HepG2 (cell line): ENCODE results near the gene DCDC1. TPM values are rescaled to one million over a fixed set of nuclear protein-coding genes. Genes with fewer than 3 reads are reported as not detected.

Experiments
- ASH2L ChIP-seq: fragments of 300-600, 200-600 bp; sonication (generic); IDR thresholded peaks from 2 replicates; pipeline ENCODE4 v1.7.0; 2017; ENCODE audit warnings: low read depth, mild to moderate bottlenecking, moderate library complexity, mixed read lengths, low read length; ENCODE audit not compliant: insufficient read length
- CCDC6 ChIP-seq: sonication (generic); formaldehyde crosslinking; IDR thresholded peaks from 2 replicates; pipeline ENCODE4 v1.8.1; 2022; ENCODE audit warnings: mild to moderate bottlenecking, missing genetic modification reagents, moderate library complexity
- polyA plus RNA-seq, 8 experiments: library from polyadenylated mRNA; depleted of rRNA in 3 of 8; stranded (reverse) in 7 of 8; unstranded in 1 of 8; fragments of >200 nt; fragmentation: Illumina TruSeq in 4 of 8; extraction: Trizol in 4 of 8; gene quantifications; 2 replicates each; pipeline versions ENCODE4 v1.2.1 to v1.2.3, GENCODE V29; 2011 to 2016; ENCODE audit warnings: low read depth in 4 of 8, missing spikeins in 1 of 8, mixed read lengths in 1 of 8; ENCODE audit not compliant: insufficient read depth in 1 of 8
- total RNA-seq, 5 experiments: library from RNA; depleted of rRNA; stranded (reverse); fragments of >200 nt; fragmentation: Illumina TruSeq; extraction: Trizol; gene quantifications; 2 replicates each; pipeline ENCODE4 v1.2.3, GENCODE V29; 2016; ENCODE audit warnings: low read depth in 1 of 5
- TF ChIP-seq, protein P1 (sequence below): sonication (generic); formaldehyde crosslinking; IDR thresholded peaks from 2 replicates; pipeline ENCODE4 v1.5.0; 2020; ENCODE audit warnings: mild to moderate bottlenecking, missing genetic modification reagents, borderline replicate concordance
- TF ChIP-seq, protein P2 (sequence below): IDR thresholded peaks from 2 replicates; pipeline ENCODE4 v1.4.0; 2020; ENCODE audit warnings: mild to moderate bottlenecking, missing genetic modification reagents

The DCDC1 gene
- total and polyA plus RNA-seq, 2 of the 13 experiments (the other 11 are each of a cell fraction or from before 2014, with no cell fraction given): 0.12 to 0.27 TPM

DNA sequence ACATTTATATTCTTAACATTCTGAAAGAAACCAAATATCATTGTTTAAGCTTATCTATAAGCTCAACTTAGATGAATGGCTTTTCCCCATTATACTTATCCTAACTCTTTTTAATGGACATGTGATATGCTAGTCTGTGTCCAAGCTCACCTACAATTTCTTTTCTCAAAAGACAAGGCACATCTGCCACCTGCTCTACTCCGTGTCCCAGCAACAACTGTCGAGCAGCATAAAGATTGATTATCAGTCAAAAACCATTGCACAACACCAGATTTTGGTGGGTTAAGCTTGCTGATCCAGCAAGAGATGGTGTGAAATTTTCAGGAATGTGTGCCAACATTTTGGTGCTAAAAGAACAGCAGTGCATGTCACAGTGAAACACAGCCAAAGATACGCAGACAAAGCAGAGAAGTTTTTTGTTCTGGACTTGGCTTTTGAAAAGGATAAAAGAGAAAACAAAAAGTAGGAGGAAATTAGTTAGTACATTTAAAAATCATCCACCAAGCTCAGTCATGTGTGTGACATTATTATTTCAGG lies 65.8 kb downstream of the DCDC1 start (continued):
- TF ChIP-seq, protein P1, sequence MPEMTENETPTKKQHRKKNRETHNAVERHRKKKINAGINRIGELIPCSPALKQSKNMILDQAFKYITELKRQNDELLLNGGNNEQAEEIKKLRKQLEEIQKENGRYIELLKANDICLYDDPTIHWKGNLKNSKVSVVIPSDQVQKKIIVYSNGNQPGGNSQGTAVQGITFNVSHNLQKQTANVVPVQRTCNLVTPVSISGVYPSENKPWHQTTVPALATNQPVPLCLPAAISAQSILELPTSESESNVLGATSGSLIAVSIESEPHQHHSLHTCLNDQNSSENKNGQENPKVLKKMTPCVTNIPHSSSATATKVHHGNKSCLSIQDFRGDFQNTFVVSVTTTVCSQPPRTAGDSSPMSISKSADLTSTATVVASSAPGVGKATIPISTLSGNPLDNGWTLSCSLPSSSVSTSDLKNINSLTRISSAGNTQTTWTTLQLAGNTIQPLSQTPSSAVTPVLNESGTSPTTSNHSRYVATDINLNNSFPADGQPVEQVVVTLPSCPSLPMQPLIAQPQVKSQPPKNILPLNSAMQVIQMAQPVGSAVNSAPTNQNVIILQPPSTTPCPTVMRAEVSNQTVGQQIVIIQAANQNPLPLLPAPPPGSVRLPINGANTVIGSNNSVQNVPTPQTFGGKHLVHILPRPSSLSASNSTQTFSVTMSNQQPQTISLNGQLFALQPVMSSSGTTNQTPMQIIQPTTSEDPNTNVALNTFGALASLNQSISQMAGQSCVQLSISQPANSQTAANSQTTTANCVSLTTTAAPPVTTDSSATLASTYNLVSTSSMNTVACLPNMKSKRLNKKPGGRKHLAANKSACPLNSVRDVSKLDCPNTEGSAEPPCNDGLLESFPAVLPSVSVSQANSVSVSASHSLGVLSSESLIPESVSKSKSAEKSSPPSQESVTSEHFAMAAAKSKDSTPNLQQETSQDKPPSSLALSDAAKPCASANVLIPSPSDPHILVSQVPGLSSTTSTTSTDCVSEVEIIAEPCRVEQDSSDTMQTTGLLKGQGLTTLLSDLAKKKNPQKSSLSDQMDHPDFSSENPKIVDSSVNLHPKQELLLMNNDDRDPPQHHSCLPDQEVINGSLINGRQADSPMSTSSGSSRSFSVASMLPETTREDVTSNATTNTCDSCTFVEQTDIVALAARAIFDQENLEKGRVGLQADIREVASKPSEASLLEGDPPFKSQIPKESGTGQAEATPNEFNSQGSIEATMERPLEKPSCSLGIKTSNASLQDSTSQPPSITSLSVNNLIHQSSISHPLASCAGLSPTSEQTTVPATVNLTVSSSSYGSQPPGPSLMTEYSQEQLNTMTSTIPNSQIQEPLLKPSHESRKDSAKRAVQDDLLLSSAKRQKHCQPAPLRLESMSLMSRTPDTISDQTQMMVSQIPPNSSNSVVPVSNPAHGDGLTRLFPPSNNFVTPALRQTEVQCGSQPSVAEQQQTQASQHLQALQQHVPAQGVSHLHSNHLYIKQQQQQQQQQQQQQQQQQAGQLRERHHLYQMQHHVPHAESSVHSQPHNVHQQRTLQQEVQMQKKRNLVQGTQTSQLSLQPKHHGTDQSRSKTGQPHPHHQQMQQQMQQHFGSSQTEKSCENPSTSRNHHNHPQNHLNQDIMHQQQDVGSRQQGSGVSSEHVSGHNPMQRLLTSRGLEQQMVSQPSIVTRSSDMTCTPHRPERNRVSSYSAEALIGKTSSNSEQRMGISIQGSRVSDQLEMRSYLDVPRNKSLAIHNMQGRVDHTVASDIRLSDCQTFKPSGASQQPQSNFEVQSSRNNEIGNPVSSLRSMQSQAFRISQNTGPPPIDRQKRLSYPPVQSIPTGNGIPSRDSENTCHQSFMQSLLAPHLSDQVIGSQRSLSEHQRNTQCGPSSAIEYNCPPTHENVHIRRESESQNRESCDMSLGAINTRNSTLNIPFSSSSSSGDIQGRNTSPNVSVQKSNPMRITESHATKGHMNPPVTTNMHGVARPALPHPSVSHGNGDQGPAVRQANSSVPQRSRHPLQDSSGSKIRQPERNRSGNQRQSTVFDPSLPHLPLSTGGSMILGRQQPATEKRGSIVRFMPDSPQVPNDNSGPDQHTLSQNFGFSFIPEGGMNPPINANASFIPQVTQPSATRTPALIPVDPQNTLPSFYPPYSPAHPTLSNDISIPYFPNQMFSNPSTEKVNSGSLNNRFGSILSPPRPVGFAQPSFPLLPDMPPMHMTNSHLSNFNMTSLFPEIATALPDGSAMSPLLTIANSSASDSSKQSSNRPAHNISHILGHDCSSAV (CRISPR knock-in tag): no peak
- TF ChIP-seq ASH2L: no peak
- TF ChIP-seq CCDC6 (CRISPR knock-in tag): no peak
- TF ChIP-seq, protein P2, sequence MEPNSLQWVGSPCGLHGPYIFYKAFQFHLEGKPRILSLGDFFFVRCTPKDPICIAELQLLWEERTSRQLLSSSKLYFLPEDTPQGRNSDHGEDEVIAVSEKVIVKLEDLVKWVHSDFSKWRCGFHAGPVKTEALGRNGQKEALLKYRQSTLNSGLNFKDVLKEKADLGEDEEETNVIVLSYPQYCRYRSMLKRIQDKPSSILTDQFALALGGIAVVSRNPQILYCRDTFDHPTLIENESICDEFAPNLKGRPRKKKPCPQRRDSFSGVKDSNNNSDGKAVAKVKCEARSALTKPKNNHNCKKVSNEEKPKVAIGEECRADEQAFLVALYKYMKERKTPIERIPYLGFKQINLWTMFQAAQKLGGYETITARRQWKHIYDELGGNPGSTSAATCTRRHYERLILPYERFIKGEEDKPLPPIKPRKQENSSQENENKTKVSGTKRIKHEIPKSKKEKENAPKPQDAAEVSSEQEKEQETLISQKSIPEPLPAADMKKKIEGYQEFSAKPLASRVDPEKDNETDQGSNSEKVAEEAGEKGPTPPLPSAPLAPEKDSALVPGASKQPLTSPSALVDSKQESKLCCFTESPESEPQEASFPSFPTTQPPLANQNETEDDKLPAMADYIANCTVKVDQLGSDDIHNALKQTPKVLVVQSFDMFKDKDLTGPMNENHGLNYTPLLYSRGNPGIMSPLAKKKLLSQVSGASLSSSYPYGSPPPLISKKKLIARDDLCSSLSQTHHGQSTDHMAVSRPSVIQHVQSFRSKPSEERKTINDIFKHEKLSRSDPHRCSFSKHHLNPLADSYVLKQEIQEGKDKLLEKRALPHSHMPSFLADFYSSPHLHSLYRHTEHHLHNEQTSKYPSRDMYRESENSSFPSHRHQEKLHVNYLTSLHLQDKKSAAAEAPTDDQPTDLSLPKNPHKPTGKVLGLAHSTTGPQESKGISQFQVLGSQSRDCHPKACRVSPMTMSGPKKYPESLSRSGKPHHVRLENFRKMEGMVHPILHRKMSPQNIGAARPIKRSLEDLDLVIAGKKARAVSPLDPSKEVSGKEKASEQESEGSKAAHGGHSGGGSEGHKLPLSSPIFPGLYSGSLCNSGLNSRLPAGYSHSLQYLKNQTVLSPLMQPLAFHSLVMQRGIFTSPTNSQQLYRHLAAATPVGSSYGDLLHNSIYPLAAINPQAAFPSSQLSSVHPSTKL (CRISPR knock-in tag): no peak
